Coronary artery (tissue), 2 donors: ENCODE measurements around the gene MSANTD1.

Experiments used
- DNase-seq: peaks from one replicate; pipeline ENCODE4 v3.0.0-alpha.2; 2017; ENCODE audit warnings: low spot score
- H3K27ac ChIP-seq, 2 donors: fragments of 200-600 bp; sonication (generic); one replicate each; pipeline ENCODE4 v1.5.1; 2016 to 2019
- H3K4me3 ChIP-seq: fragments of 200-600 bp; sonication (generic); 2 replicates; pipeline ENCODE4 v1.5.1; 2016; ENCODE audit warnings: mild to moderate bottlenecking, moderate library complexity
- CTCF ChIP-seq: fragments of 200-600 bp; sonication (generic); IDR thresholded peaks from one replicate; pipeline ENCODE4 v1.5.1; 2019; ENCODE audit warnings: antibody characterized with exemption

The MSANTD1 gene

GRCh38 chr4:3237712-3238560 is 11.0 kb upstream of the MSANTD1 start:
- Histone ChIP-seq H3K4me3 (no peak overlapping the region), H3K27ac (no peak overlapping the region)
- DNase-seq: no peak
- no peak for TF ChIP-seq CTCF

GRCh38 chr4:3238721-3239120 is 10.2 kb upstream of the MSANTD1 start:
- no peak for DNase-seq
- TF ChIP-seq CTCF: no peak
- Histone ChIP-seq H3K4me3 (no peak overlapping the region), H3K27ac (no peak overlapping the region)

GRCh38 chr4:3239303-3239702 is 9.7 kb upstream of the MSANTD1 start:
- DNase-seq: no peak
- no peak overlapping the region for H3K27ac ChIP-seq
- TF ChIP-seq CTCF: no peak
- no peak overlapping the region for H3K4me3 ChIP-seq

- no peak overlapping the region for H3K27ac ChIP-seq
- no peak for DNase-seq
- no peak for TF ChIP-seq CTCF
- no peak overlapping the region for H3K4me3 ChIP-seq
Observed at GRCh38 chr4:3239998-3240920, 8.7 kb upstream of the MSANTD1 start.

GRCh38 chr4:3240936-3241522 is 7.9 kb upstream of the MSANTD1 start:
- Histone ChIP-seq H3K4me3 (no peak overlapping the region), H3K27ac (no peak overlapping the region)
- no peak for TF ChIP-seq CTCF
- no peak for DNase-seq

GRCh38 chr4:3241898-3242524 is 6.9 kb upstream of the MSANTD1 start:
- no peak overlapping the region for H3K4me3 ChIP-seq
- no peak overlapping the region for H3K27ac ChIP-seq
- TF ChIP-seq CTCF: no peak
- DNase-seq: no peak
